ENCODE data around the gene PTH2R. TPM values are rescaled to one million over a fixed set of nuclear protein-coding genes. Genes with fewer than 3 reads are reported as not detected.

PTH2R gene
- total and polyA plus RNA-seq, 9 of the 15 experiments (the other 6 are each of a cell fraction or from before 2014, with no cell fraction given), result 2.7 to 8.8 (median 4.2) TPM

DNA sequence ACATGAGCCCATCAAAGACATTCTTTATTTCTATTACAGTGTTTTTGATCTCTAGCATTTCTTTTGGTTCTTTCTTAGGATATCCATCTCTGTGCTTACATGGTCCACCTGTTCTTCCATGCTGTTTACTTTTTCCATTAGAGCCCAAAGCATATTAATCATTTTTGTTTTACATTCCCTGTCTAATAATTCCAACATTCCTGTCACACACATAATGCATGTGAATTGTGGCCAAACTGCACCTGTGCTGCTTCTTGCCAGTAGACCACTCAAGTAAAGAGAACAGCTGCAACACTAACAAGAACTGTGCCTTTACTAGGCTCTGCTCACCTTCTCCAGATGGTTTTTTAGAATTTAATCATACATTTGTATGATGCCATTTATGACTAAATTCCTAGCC, 103.0 kb downstream of the PTH2R start (continued):
- no peak for TF ChIP-seq ZFP30 (CRISPR knock-in tag; IDR thresholded peaks at IDR 0.05; ENCODE audit: borderline replicate concordance)
- no peak for TF ChIP-seq DIDO1 (tag; IDR thresholded peaks at IDR 0.05; ENCODE audit: low read depth)
- no peak for TF ChIP-seq ZNF184 (CRISPR knock-in tag; IDR thresholded peaks at IDR 0.05)
- TF ChIP-seq TEAD2 (tag; IDR thresholded peaks at IDR 0.05), result no peak
- no peak for TF ChIP-seq COPS2 (conservative IDR thresholded peaks at IDR 0.05)
- TF ChIP-seq ZKSCAN8 (CRISPR knock-in tag; IDR thresholded peaks at IDR 0.05), result no peak
- no peak for TF ChIP-seq ETS2 (tag; IDR thresholded peaks at IDR 0.05; ENCODE audit: borderline replicate concordance, poor library complexity, severe bottlenecking)
- TF ChIP-seq ZBTB8A (IDR thresholded peaks at IDR 0.05; ENCODE audit: partially characterized antibody), result no peak
- TF ChIP-seq ELF4 (CRISPR knock-in tag; IDR thresholded peaks at IDR 0.05), result no peak
- no peak for TF ChIP-seq CBFA2T2 (conservative IDR thresholded peaks at IDR 0.05)
- no peak for TF ChIP-seq MEF2A (IDR thresholded peaks at IDR 0.05; ENCODE audit: control insufficient read depth, low read depth, low read length)
- no peak for TF ChIP-seq KDM2B (CRISPR knock-in tag; IDR thresholded peaks at IDR 0.05)
- TF ChIP-seq, protein P1, sequence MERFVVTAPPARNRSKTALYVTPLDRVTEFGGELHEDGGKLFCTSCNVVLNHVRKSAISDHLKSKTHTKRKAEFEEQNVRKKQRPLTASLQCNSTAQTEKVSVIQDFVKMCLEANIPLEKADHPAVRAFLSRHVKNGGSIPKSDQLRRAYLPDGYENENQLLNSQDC (CRISPR knock-in tag; IDR thresholded peaks at IDR 0.05), result no peak
- no peak for TF ChIP-seq PURB (CRISPR knock-in tag; IDR thresholded peaks at IDR 0.05; ENCODE audit: low read depth)
- no peak for TF ChIP-seq MYNN (IDR thresholded peaks at IDR 0.05)
- TF ChIP-seq MYNN (CRISPR knock-in tag; IDR thresholded peaks at IDR 0.05), result no peak
